GM15510 (cell line): ENCODE data around the gene SOX3.

ENCODE experiments used
- POLR2A ChIP-seq: IDR thresholded peaks from 3 replicates; pipeline ENCODE4 v1.6.1; 2011; ENCODE audit warnings: borderline replicate concordance; ENCODE audit not compliant: insufficient read length; ENCODE audit errors: extremely low read depth

Gene SOX3

GRCh38 chrX:140503714-140504351, 1.0 kb downstream of the SOX3 start:
- TF ChIP-seq POLR2A = no peak

- no peak for TF ChIP-seq POLR2A
These were observed 1.6 kb downstream of the SOX3 start for GRCh38 chrX:140503238-140503601.

DNA sequence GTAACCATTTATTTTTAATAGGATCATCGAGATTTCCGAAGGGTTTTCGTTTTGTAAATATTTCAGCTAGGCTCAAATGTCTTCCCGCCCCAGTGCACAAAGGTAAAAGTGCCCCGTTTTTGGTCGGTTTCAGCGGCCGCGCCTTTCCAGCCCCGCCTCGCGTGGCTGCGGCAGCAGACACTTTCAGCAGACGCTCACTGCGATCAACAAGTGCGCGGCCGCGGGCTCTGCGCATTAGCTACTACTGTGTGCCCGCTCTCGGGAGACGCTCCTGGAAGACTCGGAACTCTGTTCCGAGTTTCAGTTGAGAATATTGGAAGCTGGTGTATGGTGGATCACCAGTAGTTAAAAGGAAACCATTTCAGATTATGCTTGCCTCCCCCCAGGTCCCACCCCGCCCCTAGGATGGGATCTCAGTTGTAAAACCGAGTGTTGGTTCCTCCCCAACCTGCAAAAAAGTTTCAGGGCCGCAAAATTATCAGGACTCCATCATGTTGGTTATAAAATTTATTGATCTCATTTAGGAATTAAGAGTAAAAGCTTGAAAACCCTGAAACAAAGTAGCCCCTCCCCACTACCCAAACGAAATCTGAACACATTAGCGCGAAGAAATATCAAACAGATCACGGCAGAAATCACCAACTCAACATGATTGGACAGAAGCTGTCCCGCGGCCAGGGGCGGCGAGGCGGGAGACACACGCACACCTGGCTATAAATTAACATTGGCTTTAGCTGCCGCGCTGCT, 2.2 kb downstream of the SOX3 start:
- no peak for TF ChIP-seq POLR2A

GRCh38 chrX:140501940-140502468, 2.9 kb downstream of the SOX3 start:
- no peak for TF ChIP-seq POLR2A

DNA sequence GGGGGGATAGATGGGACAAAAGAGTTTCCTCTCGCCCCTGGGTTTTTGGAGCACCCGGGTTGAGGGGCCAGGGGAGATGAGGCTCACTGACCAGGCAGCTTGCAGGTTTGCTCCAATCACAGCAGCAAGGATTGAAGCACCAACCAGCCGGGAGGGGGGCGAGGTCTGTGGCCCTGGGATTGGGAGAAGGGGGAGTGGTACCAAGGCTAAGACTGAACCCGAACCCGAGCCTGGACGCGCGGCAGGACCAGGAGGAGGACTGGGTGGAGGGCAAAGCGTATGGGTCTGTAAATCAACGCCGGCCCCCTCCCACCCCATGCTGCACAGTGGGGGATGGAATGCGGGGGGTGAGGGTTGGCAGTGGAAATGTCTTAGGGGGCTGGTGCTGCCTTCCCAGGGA, 3.5 kb downstream of the SOX3 start:
- no peak for TF ChIP-seq POLR2A

GRCh38 chrX:140500441-140500840, 4.4 kb downstream of the SOX3 start:
- no peak for TF ChIP-seq POLR2A

GRCh38 chrX:140495739-140496138, 9.1 kb downstream of the SOX3 start:
- TF ChIP-seq POLR2A = no peak

GRCh38 chrX:140492066-140492994, 12.5 kb downstream of the SOX3 start:
- TF ChIP-seq POLR2A = no peak

GRCh38 chrX:140480765-140481164, 24.1 kb downstream of the SOX3 start:
- TF ChIP-seq POLR2A = no peak

DNA sequence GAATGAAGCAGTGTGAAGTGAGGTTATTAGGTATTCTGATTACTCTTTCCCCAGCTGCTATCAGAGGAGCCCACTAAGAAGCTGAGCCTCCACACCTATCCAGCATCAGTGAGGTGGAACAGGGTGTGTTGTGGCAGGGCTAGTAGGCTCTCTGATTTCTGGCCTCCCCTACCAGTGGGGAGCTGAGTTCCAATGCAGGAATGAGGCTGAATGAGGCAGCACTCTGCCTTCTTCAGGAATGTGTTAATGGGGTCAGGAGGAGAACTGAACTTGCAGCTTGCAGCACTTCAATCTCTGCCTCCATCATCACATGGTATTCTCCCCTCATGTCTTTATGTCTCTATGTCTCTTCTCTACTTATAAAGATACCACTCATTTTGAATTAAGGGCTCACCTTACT, 26.9 kb downstream of the SOX3 start:
- no peak for TF ChIP-seq POLR2A

DNA sequence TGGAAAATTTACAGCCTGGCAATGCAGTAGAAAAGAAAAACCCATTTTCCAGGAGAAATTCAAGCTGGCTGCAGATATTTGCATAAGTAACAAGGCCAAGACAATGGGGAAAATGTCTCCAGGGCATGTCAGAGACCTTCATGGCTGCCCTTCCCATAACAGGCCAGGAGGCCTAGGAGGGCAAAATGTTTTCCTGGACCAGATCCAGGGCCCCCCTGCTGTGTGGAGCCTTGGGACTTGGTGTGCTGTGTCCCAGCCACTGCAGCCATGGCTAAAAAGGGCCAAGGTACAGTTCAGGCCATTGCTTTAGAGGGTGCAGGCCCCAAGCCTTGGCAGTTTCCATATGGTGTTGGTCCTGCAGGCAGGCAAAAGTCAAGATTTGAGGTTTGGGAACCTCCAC, 29.8 kb downstream of the SOX3 start:
- TF ChIP-seq POLR2A = no peak

GRCh38 chrX:140467211-140467610, 37.7 kb downstream of the SOX3 start:
- no peak for TF ChIP-seq POLR2A
